HG03342 (cell line): ENCODE results near the gene FAT1.

Source experiments
- ATAC-seq: cut with Tn5 transposase; IDR thresholded peaks from one replicate; pipeline ENCODE4 v1.9.1; 2021; ENCODE audit warnings: mild to moderate bottlenecking, moderate library complexity; ENCODE audit not compliant: unreplicated experiment

Gene FAT1

GRCh38 chr4:186752325-186752724 lies 28.7 kb upstream of the FAT1 start:
- ATAC-seq: no peak

GRCh38 chr4:186749611-186750281 lies 26.1 kb upstream of the FAT1 start:
- ATAC-seq: no peak

GRCh38 chr4:186746581-186746980 lies 22.9 kb upstream of the FAT1 start:
- no peak for ATAC-seq

- ATAC-seq: no peak
Measured at GRCh38 chr4:186743261-186743660, 19.6 kb upstream of the FAT1 start.

- ATAC-seq: no peak
Measured at GRCh38 chr4:186740822-186741221, 17.2 kb upstream of the FAT1 start.

GRCh38 chr4:186739802-186740434 lies 16.3 kb upstream of the FAT1 start:
- no peak for ATAC-seq

- ATAC-seq: no peak
Measured at GRCh38 chr4:186739317-186739716, 15.7 kb upstream of the FAT1 start.

GRCh38 chr4:186738421-186738820 lies 14.8 kb upstream of the FAT1 start:
- ATAC-seq: no peak

- ATAC-seq: no peak
Measured at GRCh38 chr4:186737427-186737826, 13.8 kb upstream of the FAT1 start.

GRCh38 chr4:186736466-186736865 lies 12.8 kb upstream of the FAT1 start:
- ATAC-seq: no peak

GRCh38 chr4:186734251-186734650 lies 10.6 kb upstream of the FAT1 start:
- no peak for ATAC-seq

GRCh38 chr4:186733778-186734177 lies 10.1 kb upstream of the FAT1 start:
- no peak for ATAC-seq

GRCh38 chr4:186730621-186731020 lies 7.0 kb upstream of the FAT1 start:
- no peak for ATAC-seq

- ATAC-seq: no peak
Measured at GRCh38 chr4:186729856-186730255, 6.2 kb upstream of the FAT1 start.

- no peak for ATAC-seq
Measured at GRCh38 chr4:186728631-186729271, 5.1 kb upstream of the FAT1 start.

GRCh38 chr4:186727977-186728519 lies 4.4 kb upstream of the FAT1 start:
- no peak for ATAC-seq

- ATAC-seq: no peak
Measured at GRCh38 chr4:186727169-186727976, 3.7 kb upstream of the FAT1 start.

- no peak for ATAC-seq
Measured at GRCh38 chr4:186726426-186727168, 2.9 kb upstream of the FAT1 start.

- no peak for ATAC-seq
Measured at GRCh38 chr4:186725469-186726425, 2.1 kb upstream of the FAT1 start.
